ENCODE data around the gene SFRP2.

DNA sequence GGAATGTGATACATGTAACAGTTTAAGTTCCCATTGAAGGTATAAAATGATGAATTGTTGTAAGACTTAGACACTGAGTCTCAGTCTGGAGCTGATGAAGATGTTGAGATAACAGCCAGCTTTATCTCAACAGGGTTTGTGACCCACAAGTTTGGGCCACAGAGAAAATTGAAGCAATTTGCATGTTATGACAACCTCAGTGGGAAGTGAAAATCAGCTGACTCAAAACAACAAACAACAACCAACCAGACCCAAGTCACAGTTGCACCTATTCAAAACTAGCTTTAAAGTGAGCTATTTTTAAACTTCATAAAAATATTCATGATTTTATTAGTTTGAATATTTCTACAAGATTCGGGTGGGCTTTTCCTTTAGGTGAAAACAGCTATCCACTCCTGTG, 8.0 kb downstream of the SFRP2 start:
- TF ChIP-seq, protein P1, sequence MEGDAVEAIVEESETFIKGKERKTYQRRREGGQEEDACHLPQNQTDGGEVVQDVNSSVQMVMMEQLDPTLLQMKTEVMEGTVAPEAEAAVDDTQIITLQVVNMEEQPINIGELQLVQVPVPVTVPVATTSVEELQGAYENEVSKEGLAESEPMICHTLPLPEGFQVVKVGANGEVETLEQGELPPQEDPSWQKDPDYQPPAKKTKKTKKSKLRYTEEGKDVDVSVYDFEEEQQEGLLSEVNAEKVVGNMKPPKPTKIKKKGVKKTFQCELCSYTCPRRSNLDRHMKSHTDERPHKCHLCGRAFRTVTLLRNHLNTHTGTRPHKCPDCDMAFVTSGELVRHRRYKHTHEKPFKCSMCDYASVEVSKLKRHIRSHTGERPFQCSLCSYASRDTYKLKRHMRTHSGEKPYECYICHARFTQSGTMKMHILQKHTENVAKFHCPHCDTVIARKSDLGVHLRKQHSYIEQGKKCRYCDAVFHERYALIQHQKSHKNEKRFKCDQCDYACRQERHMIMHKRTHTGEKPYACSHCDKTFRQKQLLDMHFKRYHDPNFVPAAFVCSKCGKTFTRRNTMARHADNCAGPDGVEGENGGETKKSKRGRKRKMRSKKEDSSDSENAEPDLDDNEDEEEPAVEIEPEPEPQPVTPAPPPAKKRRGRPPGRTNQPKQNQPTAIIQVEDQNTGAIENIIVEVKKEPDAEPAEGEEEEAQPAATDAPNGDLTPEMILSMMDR (conservative IDR thresholded peaks at IDR 0.05; ENCODE audit: low read length), result no peak
- TF ChIP-seq EZH2phosphoT487 (IDR thresholded peaks at IDR 0.05; ENCODE audit: borderline replicate concordance, low read depth, low read length), result no peak
